Tibial nerve (tissue), 4 donors: Measurements from ENCODE around the gene HPCA. TPM values are rescaled to one million over a fixed set of nuclear protein-coding genes. Genes with fewer than 3 reads are reported as not detected.

ENCODE experiments used
- DNase-seq, 2 donors: peaks; one replicate each; pipeline ENCODE4 v3.0.0-alpha.2; 2019; ENCODE audit warnings: low spot score in 2 of 2
- H3K27ac ChIP-seq, 4 donors: fragments of 200-600 bp; sonication (generic) in 3 of 4; one replicate each; pipeline ENCODE4 v1.5.1; 2017 to 2019; ENCODE audit warnings: mild to moderate bottlenecking in 1 of 4
- H3K27me3 ChIP-seq, 2 donors: fragments of 200-600 bp; sonication (generic) in 1 of 2; one replicate each; pipeline versions ENCODE4 v1.5.1 to v1.6.0; 2017 to 2019
- H3K36me3 ChIP-seq, 3 donors: fragments of 200-600 bp; sonication (generic); one replicate each; pipeline ENCODE4 v1.5.1; 2018 to 2019
- H3K4me1 ChIP-seq, 4 donors: fragments of 200-600 bp; sonication (generic) in 3 of 4; one replicate each; pipeline ENCODE4 v1.5.1; 2017 to 2019
- H3K4me3 ChIP-seq, 4 donors: fragments of 200-600 bp; sonication (generic) in 3 of 4; one replicate each; pipeline ENCODE4 v1.5.1; 2017 to 2019; ENCODE audit warnings: mild to moderate bottlenecking in 1 of 4, moderate library complexity in 1 of 4
- H3K9me3 ChIP-seq, 4 donors: fragments of 200-600 bp; sonication (generic) in 3 of 4; one replicate each; pipeline ENCODE4 v1.5.1; 2017 to 2019
- EP300 ChIP-seq, 2 donors: sonication (generic); formaldehyde crosslinking; IDR thresholded peaks; one replicate each; pipeline ENCODE4 v1.6.1; 2017; ENCODE audit warnings: antibody characterized with exemption in 2 of 2, mild to moderate bottlenecking in 1 of 2
- POLR2A ChIP-seq, 2 donors: fragments of 450-650 bp; IDR thresholded peaks; one replicate each; pipeline ENCODE4 v1.6.1; 2017; ENCODE audit warnings: antibody characterized with exemption in 2 of 2, mild to moderate bottlenecking in 2 of 2, moderate library complexity in 2 of 2
- WGBS, 2 donors: methylation state at CpG; one replicate each; pipeline ENCODE4 v1.1.5; 2018; 5-methylcytosine and 5-hydroxymethylcytosine counted together
- total RNA-seq, 4 donors: library from RNA; depleted of rRNA; stranded (reverse); fragments of >200 nt; gene quantifications; one replicate each; pipeline ENCODE4 v1.1.0, GENCODE V29; 2016
- TF ChIP-seq, protein P1 (sequence below), 5 experiments: fragments of 200-600 bp in 3 of 5; fragments of 450-650 bp in 2 of 5; sonication (generic) in 3 of 5; IDR thresholded peaks; one replicate each; pipeline ENCODE4 v1.5.1; 2016 to 2019; ENCODE audit warnings: antibody characterized with exemption in 5 of 5, mild to moderate bottlenecking in 3 of 5, moderate library complexity in 2 of 5

Gene HPCA
- total RNA-seq, 4 donors from 2014 or later: not detected

DNA sequence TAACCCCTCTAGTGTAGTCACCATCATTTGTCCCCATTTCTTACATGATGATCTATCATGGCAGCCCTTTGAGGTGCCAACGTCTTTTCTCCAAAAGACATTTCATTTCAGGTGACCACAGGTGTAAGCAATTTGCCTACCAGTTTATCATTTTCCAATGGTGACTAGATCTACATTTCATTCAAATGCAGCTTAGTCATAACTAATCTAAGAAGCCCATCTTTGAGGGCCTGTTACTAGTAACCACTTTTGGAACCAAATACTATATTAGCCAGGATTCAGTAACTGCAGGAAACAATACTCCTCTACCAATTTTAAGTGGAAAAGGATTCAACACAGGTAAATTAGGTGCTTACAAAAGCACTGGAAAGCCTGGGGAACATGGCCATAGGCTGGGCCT is 45.5 kb downstream of the HPCA start:
- TF ChIP-seq EP300 (IDR thresholded peaks at IDR 0.05) (no peak), POLR2A (IDR thresholded peaks at IDR 0.05) (no peak)
- TF ChIP-seq, protein P1, sequence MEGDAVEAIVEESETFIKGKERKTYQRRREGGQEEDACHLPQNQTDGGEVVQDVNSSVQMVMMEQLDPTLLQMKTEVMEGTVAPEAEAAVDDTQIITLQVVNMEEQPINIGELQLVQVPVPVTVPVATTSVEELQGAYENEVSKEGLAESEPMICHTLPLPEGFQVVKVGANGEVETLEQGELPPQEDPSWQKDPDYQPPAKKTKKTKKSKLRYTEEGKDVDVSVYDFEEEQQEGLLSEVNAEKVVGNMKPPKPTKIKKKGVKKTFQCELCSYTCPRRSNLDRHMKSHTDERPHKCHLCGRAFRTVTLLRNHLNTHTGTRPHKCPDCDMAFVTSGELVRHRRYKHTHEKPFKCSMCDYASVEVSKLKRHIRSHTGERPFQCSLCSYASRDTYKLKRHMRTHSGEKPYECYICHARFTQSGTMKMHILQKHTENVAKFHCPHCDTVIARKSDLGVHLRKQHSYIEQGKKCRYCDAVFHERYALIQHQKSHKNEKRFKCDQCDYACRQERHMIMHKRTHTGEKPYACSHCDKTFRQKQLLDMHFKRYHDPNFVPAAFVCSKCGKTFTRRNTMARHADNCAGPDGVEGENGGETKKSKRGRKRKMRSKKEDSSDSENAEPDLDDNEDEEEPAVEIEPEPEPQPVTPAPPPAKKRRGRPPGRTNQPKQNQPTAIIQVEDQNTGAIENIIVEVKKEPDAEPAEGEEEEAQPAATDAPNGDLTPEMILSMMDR (IDR thresholded peaks at IDR 0.05): no peak
- peaks cover 0 to 14% (median 0%) of the 10 kb centered on the region in 4 donors for H3K4me1 ChIP-seq
- no peak overlapping the region for H3K4me3 ChIP-seq
- H3K36me3 ChIP-seq: peaks cover 0 to 21% (median 0%) of the 10 kb centered on the region in 3 donors
- no peaks in the 10 kb centered on the region for H3K27me3 ChIP-seq
- no peaks in the 10 kb centered on the region for H3K9me3 ChIP-seq
- H3K27ac ChIP-seq: no peak overlapping the region
- no peak for DNase-seq
- 93 to 96% methylated on average over 1 of the region's 1 CpG for WGBS, 2 donors

DNA sequence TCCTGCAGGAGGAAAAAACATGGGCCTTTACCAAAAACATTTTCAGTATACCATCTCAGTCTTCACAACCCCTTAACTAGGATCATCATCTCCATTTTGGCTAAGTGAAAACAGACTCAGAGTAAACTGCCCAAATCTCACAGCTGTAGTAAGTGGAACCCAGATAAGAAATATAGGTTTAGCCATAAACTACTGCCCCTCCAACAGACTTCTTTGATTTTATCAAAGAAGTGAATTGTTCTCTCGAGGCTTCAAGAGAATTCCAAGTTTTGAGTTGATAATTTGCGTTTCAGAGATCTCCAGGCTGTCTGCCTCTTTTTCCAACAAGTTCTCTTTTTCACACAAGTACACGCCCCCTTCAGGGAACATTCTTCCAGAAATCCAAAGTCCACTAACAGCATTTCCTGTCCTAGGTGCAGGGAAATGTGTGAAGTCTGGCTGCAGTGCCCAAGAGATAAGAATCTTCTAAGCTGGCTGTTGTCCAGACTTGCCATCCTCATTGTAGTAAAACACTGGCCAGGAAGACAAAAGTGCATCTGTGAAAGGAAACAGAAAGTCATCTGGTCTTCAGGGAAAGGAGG is 47.5 kb downstream of the HPCA start:
- TF ChIP-seq, protein P1 (IDR thresholded peaks at IDR 0.05): peak in 3 of 5 experiments; percentile 2 to 21 (median 21)
- no peak for TF ChIP-seq POLR2A (IDR thresholded peaks at IDR 0.05)
- Histone ChIP-seq H3K27me3 (no peaks in the 10 kb centered on the region), H3K4me3 (no peak overlapping the region), H3K4me1 (peaks cover 0 to 14% (median 1%) of the 10 kb centered on the region in 4 donors), H3K27ac (peak overlapping the region in 3 of 4 donors; percentile 30 to 66 (median 65)), H3K9me3 (no peaks in the 10 kb centered on the region), H3K36me3 (peaks cover 0 to 41% (median 0%) of the 10 kb centered on the region in 3 donors)
- WGBS, 2 donors: 15 to 18% methylated on average over 3 of the region's 3 CpGs
- DNase-seq: peak in 1 of 2 donors; percentile 32

DNA sequence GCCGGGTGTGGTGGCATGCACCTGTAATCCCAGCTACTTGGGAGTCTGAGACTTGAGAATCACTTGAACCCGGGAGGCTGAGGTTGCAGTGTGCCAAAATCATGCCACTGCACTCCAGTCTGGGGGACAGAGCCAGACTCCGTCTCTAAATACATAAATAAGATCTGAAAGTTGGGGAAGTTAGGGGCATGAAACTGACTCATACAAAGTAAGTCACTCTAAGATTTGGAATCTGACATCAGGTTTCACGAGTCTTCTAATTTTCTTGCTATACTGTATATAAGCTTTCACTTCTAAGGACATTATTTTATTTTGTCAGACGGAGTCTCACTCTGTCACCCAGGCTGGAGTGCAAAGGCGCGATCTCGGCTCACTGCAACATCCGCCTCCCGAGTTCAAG is 48.2 kb downstream of the HPCA start:
- TF ChIP-seq POLR2A (IDR thresholded peaks at IDR 0.05) (no peak), EP300 (IDR thresholded peaks at IDR 0.05) (no peak)
- TF ChIP-seq, protein P1 (IDR thresholded peaks at IDR 0.05): no peak
- Histone ChIP-seq H3K27me3 (no peaks in the 10 kb centered on the region), H3K27ac (peak overlapping the region in 2 of 4 donors; percentile 30 to 66), H3K9me3 (no peaks in the 10 kb centered on the region), H3K4me1 (peaks cover 0 to 21% (median 5%) of the 10 kb centered on the region in 4 donors), H3K36me3 (peaks cover 0 to 48% (median 0%) of the 10 kb centered on the region in 3 donors), H3K4me3 (no peak overlapping the region)
- WGBS, 2 donors: 90 to 95% methylated on average over 10 of the region's 10 CpGs
- no peak for DNase-seq

GRCh38 chr1:32937061-32937460 is 50.8 kb downstream of the HPCA start:
- no peak overlapping the region for H3K4me3 ChIP-seq
- no peak overlapping the region for H3K27ac ChIP-seq
- no peaks in the 10 kb centered on the region for H3K9me3 ChIP-seq
- TF ChIP-seq EP300 (IDR thresholded peaks at IDR 0.05): no peak
- TF ChIP-seq, protein P1 (IDR thresholded peaks at IDR 0.05): no peak
- no peak for TF ChIP-seq POLR2A (IDR thresholded peaks at IDR 0.05)
- H3K27me3 ChIP-seq: no peaks in the 10 kb centered on the region
- no peak for DNase-seq
- peaks cover 0 to 70% (median 3%) of the 10 kb centered on the region in 3 donors for H3K36me3 ChIP-seq
- H3K4me1 ChIP-seq: peaks cover 0 to 28% (median 10%) of the 10 kb centered on the region in 4 donors
- WGBS, 2 donors: 90 to 95% methylated on average over 4 of the region's 4 CpGs

DNA sequence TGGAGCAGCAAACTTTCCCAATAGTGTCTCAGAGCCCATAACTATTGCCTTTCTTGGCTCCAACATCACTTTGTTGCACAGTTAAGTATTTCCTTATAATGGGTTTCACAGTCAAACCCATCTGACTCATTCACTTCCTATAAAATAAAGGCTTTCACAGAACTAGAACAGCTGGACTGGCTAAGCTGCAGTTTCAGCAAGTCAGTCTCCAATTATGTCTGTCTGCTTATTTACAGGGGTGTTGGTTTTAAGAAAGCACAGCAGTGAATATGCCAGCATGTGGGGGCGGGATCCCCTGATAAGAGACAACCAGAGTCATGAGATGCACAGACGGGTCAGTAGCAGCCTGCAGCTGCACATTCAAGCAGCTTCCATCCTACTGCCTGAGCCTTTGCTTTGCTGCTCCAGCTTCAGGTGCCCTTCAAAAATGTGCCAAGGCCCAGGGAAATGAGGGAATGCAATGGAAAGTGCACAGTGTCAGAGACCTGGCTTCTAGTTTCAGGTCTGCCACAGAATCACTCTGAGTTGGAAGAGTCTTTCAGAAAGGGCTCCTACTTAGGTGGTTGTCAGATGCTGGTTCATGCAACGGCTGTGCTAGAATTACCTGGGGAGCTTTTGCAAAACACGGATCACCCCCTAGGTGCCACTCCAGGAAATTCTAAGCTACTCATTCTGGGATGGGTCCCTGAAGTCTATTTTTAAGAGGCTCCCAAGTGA is 53.5 kb downstream of the HPCA start:
- Histone ChIP-seq H3K4me1 (peaks cover 0 to 19% (median 7%) of the 10 kb centered on the region in 4 donors), H3K36me3 (peaks cover 0 to 96% (median 8%) of the 10 kb centered on the region in 3 donors), H3K27ac (peak overlapping the region in 1 of 4 donors; percentile 61), H3K27me3 (no peaks in the 10 kb centered on the region), H3K4me3 (no peak overlapping the region), H3K9me3 (no peaks in the 10 kb centered on the region)
- DNase-seq: no peak
- WGBS, 2 donors: 59 to 65% methylated on average over 4 of the region's 4 CpGs
- TF ChIP-seq EP300 (IDR thresholded peaks at IDR 0.05): peak in 1 of 2 donors; percentile 46
- TF ChIP-seq POLR2A (IDR thresholded peaks at IDR 0.05): no peak
